Measurements from ENCODE around the gene WDR47. TPM values are rescaled to one million over a fixed set of nuclear protein-coding genes. Genes with fewer than 3 reads are reported as not detected.
A peak's percentile ranks its signal among the peaks of the same experiment; 100 is the strongest.
"Not testable (repeated sequence)": the region's sequence is repeated elsewhere in the genome, so short reads cannot be mapped to it uniquely, and the experiment has no call there.

Gene WDR47
- total RNA-seq, 1 experiment from 2014 or later, result 9.3 TPM

GRCh38 chr1:108933944-108934343 is 108.0 kb downstream of the WDR47 start:
- BruUV-seq (replicated peaks), result no TSS peak
- peaks cover 56 to 67% of the 10 kb centered on the region in 2 experiments for H3K36me3 ChIP-seq (ENCODE audit: control insufficient read depth in 1 of 2, insufficient read depth in 2 of 2, low read length in 2 of 2)
- TF ChIP-seq POLR2AphosphoS5 (IDR thresholded peaks at IDR 0.05; ENCODE audit: low read depth, low read length), result 0 out of 2 replicates have a peak, but pooled peaks have one; percentile 15
- TF ChIP-seq YY1 (IDR thresholded peaks at IDR 0.05; ENCODE audit: extremely low read depth, insufficient replicate concordance, low read depth, low read length), result no peak
- TF ChIP-seq MAX (IDR thresholded peaks at IDR 0.05), result no peak
- TF ChIP-seq CEBPB (IDR thresholded peaks at IDR 0.05; ENCODE audit: low read depth), result no peak
- no peak for TF ChIP-seq REST (IDR thresholded peaks at IDR 0.05; ENCODE audit: low read depth)
- no peak for TF ChIP-seq ZBTB33 (IDR thresholded peaks at IDR 0.05; ENCODE audit: extremely low read depth, insufficient replicate concordance, low read length)
- no peak for TF ChIP-seq SRF (IDR thresholded peaks at IDR 0.05; ENCODE audit: low read depth)
- TF ChIP-seq EZH2 (IDR thresholded peaks at IDR 0.05), result no peak
- ChIA-PET RAD21 (ENCODE audit: low non-redundant PET in 1 of 2, low total read pairs in 2 of 2, uncharacterized antibody in 2 of 2, unreplicated experiment in 2 of 2) (no interaction called here), POLR2A (no interaction called here), CTCF (no interaction called here)
- H3K4me1 ChIP-seq (ENCODE audit: control insufficient read depth in 1 of 2, insufficient read depth in 2 of 2, low read length in 2 of 2), result no peaks in the 10 kb centered on the region
- no peak for ATAC-seq
- H3K79me2 ChIP-seq (ENCODE audit: insufficient read depth, low read length), result no peaks in the 10 kb centered on the region; the same call in 1 of the 2 replicates
- H3K4me2 ChIP-seq (ENCODE audit: low read length), result no peak overlapping the region
- H3K4me3 ChIP-seq (replicated peaks in 1 of 2; ENCODE audit: low read depth in 1 of 2, low read length in 2 of 2), result no peak overlapping the region
- intact Hi-C loops (cut with micrococcal nuclease), result no loop called here
- no peaks in the 10 kb centered on the region for H3K9me2 ChIP-seq (ENCODE audit: insufficient read depth)
- no peak for DNase-seq (ENCODE audit: low read depth, low spot score)
- no peaks in the 10 kb centered on the region for H3K27me3 ChIP-seq (ENCODE audit: insufficient read depth, low read length)
- no peaks in the 10 kb centered on the region for H4K20me1 ChIP-seq (ENCODE audit: insufficient read depth)
- no peak overlapping the region for H3K9ac ChIP-seq (ENCODE audit: low read length)
- no peaks in the 10 kb centered on the region for H3K9me3 ChIP-seq (ENCODE audit: control insufficient read depth in 1 of 2, insufficient read depth in 1 of 2, low read depth in 1 of 2, low read length in 2 of 2)
- no peak overlapping the region for H2AFZ ChIP-seq (ENCODE audit: low read depth, low read length, poor library complexity, severe bottlenecking)
- no peak overlapping the region for H3K27ac ChIP-seq (ENCODE audit: low read depth, low read length)

- intact Hi-C loops (cut with micrococcal nuclease); H3K4me1 ChIP-seq (ENCODE audit: control insufficient read depth in 1 of 2, insufficient read depth in 2 of 2, low read length in 2 of 2); CTCF ChIA-PET; RAD21 ChIA-PET (ENCODE audit: low non-redundant PET in 1 of 2, low total read pairs in 2 of 2, uncharacterized antibody in 2 of 2, unreplicated experiment in 2 of 2); H3K79me2 ChIP-seq (ENCODE audit: insufficient read depth, low read length); H3K9me2 ChIP-seq (ENCODE audit: insufficient read depth); H3K27ac ChIP-seq (ENCODE audit: low read depth, low read length); H3K9me3 ChIP-seq (ENCODE audit: control insufficient read depth in 1 of 2, insufficient read depth in 1 of 2, low read depth in 1 of 2, low read length in 2 of 2); DNase-seq (ENCODE audit: low read depth, low spot score); H3K4me3 ChIP-seq (replicated peaks in 1 of 2; ENCODE audit: low read depth in 1 of 2, low read length in 2 of 2); H3K27me3 ChIP-seq (ENCODE audit: insufficient read depth, low read length); H4K20me1 ChIP-seq (ENCODE audit: insufficient read depth); H2AFZ ChIP-seq (ENCODE audit: low read depth, low read length, poor library complexity, severe bottlenecking); H3K4me2 ChIP-seq (ENCODE audit: low read length); POLR2A ChIA-PET; H3K9ac ChIP-seq (ENCODE audit: low read length); ATAC-seq; BruUV-seq (replicated peaks): not testable (repeated sequence)
- peaks cover 57 to 68% of the 10 kb centered on the region in 2 experiments for H3K36me3 ChIP-seq (ENCODE audit: control insufficient read depth in 1 of 2, insufficient read depth in 2 of 2, low read length in 2 of 2)
Measured at GRCh38 chr1:108927565-108927964, 114.3 kb downstream of the WDR47 start.
